Epithelial cell of prostate (primary cell): Measurements from ENCODE around the gene SRD5A2.
A peak's percentile ranks its signal among the peaks of the same experiment; 100 is the strongest.

Experiments
- DNase-seq: peaks from one replicate; pipeline ENCODE4 v3.0.0-alpha.2; 2011; ENCODE audit warnings: low read depth, low spot score
- H3K27ac ChIP-seq: fragments of 450-650 bp; 2 replicates; pipeline ENCODE4 v1.5.1; 2017; ENCODE audit warnings: mild to moderate bottlenecking

The SRD5A2 gene, protein sequence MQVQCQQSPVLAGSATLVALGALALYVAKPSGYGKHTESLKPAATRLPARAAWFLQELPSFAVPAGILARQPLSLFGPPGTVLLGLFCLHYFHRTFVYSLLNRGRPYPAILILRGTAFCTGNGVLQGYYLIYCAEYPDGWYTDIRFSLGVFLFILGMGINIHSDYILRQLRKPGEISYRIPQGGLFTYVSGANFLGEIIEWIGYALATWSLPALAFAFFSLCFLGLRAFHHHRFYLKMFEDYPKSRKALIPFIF

DNA sequence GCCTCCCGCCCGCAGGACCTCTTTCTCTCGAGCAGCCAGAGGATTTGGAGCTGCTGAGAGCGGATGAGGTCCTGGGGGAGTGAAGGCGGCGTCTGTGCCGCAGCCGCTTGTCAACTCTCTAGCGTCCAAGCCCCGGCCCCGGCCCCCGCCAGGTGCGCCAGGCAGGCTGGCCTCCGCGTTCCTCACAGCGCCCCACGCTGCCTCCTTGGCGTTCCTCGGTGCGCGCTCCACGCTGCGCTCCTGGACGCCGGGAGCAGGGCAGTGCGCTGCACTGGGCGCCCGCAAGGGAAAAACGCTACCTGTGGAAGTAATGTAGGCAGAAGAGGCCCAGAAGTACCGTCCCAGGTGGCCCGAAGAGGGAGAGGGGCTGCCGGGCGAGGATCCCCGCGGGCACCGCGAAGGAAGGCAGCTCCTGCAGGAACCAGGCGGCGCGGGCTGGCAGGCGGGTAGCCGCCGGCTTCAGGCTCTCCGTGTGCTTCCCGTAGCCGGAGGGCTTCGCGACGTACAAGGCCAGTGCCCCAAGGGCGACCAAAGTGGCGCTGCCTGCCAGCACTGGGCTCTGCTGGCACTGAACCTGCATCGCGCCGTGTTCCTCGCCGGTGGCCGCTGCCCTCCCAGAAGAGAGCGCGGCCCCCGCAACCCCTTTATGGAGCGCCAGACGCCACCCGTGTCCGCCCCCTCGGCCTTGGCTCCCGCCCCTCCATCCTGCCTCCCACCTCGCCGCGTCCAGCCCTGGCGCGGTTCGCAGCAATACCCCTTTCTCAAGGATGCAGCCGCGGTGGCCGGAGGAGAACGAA lies at the start of gene SRD5A2:
TSS of gene SRD5A2 (minus strand) at position 618 of the 797 bp plus-strand sequence. CDS start at position 580, 38 bp downstream.
- DNase-seq: no peak

DNA sequence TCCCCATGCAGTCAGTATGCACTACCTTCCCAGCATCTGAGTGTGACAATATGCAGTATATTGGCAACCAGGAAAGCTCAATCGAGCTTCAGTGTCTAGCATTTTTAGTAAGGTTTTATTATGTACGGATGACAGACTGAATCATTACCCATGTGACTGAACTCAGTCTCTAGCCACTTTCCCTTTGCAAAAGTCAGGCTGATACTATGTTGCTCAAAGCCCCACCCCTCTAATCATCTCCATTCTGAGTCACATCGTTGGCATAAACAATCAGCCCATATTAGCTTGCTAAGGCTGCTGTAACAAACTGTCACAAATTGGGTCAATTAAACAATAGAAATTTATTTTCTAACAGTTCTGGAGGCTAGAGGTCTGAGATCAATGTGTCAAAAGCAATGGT lies 25.8 kb upstream of the SRD5A2 start:
- H3K27ac ChIP-seq: no peak overlapping the region
- no peak for DNase-seq

More for the DNA sequence above, at the start of gene SRD5A2:
- H3K27ac ChIP-seq: no peak within 1 kb of the TSS

DNA sequence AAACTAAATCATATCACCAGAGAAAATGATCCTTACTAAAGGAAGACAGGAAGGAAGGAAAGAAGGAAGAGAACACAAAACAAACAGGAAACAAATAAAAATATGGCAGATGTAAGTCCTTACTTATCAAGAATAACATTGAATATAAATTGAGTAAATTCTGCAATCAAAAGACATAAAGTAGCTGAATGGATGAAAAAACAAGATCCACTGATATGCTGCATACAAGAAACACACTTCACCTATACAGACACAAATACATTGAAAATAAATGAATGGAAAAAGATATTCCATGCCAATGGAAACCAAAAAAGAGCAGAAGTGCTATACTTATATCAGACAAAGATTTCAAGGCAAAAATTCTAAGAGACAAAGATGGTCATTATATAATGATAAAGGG lies 18.0 kb upstream of the SRD5A2 start:
- no peak overlapping the region for H3K27ac ChIP-seq
- no peak for DNase-seq

DNA sequence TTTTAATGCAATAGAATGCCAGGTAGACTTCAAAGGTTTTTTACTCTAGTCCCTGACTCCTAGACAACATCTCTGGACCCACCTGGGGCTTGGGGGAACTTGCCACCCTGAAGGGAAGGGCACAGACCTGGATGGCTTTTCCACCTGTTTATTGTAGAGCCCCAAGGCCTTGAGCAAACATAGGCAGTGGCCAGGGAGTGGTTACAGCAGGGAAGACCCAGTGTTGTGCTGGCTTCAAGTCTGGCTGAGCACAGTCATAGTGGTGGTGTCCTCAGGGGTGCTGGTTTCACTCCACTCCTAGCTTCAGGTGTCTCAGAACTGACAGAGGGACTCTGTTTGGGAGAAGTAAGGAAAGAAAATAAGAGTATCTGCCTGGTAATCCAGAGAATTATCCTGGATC lies 5.5 kb upstream of the SRD5A2 start:
- no peak for DNase-seq
- H3K27ac ChIP-seq: no peak overlapping the region

DNA sequence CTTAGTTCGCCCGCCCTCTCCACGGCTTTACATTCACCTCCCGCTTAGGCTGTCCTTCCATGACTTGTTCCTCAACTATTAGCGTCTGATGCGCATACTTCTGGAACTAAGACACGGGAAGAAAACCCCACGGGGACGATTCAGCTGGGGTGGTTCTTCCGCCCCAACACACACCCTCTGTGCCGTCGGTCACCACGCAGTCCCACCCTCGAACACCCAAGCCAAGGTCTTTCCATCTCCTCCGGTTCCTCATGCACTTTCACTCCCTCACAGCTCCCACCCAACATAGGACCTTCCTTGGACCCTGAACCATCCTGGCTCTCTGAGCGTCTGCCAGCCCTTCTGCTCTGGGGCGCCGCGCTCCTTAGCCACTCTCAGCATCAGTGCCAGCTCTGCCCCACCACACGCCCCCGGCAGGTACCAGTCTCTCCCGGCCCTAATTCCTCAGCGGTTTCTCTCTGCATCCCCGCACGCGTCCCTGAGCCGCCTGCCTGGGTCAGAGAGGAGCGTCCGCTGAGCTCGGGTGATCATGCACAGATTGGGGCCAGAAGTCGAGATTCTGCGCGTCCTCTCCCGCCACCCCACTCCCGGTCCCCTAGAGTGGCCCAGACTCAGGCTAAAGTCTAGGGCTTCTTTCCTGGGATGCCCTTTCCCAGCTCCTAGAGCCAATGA lies 522 bp upstream of the SRD5A2 start:
- no peak overlapping the region for H3K27ac ChIP-seq
- DNase-seq: no peak

DNA sequence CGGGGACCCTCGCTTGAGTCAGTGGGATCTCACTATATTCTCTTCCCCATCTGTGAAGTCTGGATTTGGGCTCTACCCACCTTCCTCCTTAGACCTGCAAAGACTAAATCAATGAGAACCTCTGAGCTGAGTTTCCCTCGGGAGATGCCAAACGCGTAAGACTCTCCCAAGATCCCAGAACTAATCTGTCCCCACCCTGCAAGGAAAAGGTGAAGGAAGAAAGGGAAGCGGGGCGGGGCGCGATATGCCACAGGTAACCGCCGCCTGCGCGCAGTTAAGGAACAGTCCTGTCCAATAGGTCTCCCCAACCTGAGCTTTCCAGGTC lies 780 bp downstream of the SRD5A2 start:
- no peak for DNase-seq

DNA sequence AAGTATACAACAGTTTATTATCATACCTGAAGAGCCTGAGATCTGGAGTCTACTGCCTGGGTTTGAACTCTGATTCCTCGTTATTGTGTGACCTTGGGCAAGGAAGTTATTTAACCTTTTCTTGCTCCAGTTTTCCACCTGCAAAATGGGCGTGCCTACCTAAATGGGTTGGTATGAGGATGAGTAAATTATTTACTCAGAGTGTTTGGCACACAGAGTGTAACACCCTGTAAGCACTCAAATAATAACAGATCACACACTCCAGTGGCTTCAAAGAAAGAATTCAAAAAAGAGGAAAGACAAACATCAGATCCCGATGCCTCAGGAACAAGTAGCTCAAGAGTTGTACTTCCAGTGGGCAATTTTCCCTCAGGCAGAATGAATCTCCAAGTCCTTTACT lies 2.4 kb downstream of the SRD5A2 start:
- no peak for DNase-seq
- H3K27ac ChIP-seq: no peak overlapping the region

More for the DNA sequence above, 780 bp downstream of the SRD5A2 start:
- no peak overlapping the region for H3K27ac ChIP-seq

DNA sequence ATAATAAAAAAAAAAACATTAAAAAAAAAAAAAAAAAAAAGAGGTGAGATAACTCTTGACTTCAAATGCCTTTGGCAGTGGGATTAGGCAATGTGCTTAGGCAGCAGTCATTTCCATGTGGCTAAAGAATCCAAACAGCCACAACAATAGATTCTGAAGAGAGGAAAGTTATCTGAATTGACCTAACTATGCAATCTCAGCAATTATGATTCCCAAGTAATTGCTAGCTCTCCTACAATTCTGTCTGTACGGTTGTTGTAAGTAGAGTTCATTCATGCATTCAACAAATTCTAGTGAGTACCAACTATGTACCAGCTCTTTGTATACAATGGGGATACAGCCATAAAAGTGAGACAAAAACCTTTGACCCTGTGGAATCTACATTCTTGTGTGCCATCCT lies 3.6 kb downstream of the SRD5A2 start:
- no peak for DNase-seq
- no peak overlapping the region for H3K27ac ChIP-seq

DNA sequence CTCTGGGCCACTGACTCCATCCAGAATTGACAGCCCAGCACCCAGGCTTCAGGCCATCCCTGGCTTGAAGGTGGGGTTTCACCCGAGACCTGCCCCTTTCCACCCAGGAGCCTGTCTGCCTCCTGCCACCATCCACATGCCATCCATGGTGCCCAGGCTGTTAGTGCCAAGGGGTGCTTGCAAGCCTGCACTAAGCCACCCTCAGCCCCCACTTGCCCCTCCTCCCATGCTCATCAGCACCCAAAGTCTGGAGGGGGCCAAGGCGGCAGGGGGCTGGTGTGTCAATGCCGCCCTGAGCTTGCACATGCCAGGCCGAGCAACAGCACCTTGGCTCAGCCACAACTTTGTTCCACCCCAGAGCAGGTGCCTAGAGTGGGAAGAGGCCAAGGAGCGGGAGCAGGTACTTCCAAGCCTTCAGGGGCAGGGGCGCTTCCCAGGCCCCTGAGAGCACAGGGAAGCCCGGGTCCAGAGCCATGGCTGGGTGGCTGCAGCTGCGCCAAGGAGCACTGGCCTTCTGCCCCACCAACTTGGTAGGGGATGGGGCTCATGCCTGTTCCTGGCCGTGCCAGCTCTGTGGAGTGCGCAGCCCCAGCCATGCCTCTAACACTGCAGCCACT lies 12.0 kb downstream of the SRD5A2 start:
- H3K27ac ChIP-seq: no peak overlapping the region
- DNase-seq: no peak

DNA sequence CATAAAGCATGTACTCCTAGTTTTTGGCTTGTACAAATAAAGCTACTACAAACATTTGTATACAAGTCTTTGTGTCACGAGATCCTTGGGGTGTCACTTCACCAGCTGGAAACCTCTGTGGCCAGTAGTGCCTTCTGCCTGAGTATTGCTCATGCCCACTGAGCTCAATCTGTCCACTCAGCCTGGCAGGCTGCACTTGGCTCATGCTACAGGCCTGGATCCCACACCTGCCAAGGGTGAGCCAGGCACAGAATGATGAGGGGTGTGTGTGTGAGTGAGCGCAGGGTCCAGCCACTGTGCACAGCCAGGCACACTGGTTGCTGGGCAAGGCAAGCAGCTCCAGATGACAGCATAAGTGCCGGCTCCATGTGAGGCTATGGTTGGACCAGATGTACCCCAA lies 13.1 kb downstream of the SRD5A2 start:
- DNase-seq: no peak
- H3K27ac ChIP-seq: no peak overlapping the region

DNA sequence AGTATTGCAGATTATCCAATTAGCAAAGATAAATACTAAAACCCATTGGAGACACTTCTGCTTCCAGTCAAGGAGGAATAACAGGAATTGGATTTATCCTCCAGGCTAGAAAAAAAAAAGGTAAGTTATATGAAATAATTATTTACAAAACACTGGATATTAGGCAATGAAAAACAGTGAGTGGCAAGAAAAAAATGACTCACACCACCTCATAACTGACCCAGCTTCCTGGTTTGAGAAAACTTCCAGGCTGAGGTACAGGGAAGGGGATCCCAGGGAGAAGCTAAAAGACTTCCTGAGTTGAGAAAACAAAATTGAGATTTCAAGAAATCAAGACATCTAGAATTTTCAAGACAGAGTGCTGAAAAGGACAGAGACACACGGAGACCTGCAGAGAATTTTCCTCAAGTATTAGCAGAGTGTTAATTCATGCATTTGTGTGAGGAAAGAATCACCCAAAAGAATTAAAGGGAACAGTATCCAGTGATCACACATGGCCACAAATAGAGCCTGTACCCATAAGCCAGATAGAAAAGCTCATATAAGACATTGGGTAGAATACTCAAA lies 17.4 kb downstream of the SRD5A2 start:
- no peak for DNase-seq
- H3K27ac ChIP-seq: no peak overlapping the region

DNA sequence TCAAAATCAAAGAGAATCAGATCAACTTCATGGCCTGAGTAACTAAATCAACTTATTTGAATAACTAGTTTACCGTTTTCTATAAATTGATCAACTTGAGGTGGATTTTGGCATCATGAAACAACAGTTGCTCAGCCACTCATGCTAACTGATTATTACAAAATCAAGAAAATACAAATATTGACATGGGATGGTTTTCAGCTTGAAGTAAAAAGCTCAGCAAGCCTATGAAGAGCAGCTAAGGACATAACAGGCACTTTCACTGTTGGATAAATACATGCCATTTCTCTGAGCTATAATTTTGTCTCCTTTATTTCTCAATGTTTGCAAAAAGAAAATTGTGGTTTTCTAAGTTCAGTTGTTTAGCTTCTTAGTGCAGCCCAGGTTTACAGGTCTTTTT lies 18.9 kb downstream of the SRD5A2 start:
- no peak overlapping the region for H3K27ac ChIP-seq
- no peak for DNase-seq

DNA sequence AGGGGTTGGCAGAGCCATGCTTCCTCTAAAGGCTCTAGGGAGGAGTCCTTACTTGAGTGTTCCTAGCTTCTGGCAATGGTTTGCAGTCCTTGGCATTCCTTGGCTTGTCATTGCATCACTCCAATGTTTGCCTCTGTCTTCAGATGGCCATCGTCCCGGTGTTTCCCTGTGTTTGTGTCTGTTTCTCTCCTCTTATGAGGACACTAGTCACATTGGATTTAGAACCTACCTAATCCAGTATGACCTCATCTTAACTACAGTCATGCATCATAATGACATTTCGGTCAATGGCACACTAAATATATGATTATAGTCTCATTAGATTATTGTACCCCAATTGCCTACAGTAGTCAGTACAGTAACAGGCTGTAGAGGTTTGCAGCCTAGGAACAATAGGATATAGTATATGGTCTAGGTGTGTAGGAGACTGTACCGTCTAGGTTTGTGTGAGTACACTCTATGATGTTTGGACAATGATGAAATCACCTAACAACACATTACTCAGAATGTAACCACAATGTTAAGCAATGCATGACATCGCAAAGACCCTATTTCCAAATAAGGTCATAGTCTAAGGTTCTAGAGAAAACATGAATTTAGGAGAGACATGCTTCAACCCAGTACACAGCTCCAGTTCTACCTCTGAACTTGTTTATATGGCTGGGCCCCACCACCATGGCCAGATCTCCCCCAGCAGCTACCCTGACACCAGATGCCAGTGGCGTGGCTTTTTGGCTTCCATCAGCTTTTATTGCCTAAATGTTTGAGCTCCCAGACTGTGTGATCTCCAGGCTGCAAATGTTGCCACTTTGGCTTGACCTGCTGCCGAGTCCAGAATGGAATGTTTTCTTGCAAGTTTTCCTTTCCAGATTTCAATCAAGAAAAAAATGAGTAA lies 22.1 kb downstream of the SRD5A2 start:
- peak overlapping the region; percentile 88 for H3K27ac ChIP-seq
- DNase-seq: peak; percentile 57

DNA sequence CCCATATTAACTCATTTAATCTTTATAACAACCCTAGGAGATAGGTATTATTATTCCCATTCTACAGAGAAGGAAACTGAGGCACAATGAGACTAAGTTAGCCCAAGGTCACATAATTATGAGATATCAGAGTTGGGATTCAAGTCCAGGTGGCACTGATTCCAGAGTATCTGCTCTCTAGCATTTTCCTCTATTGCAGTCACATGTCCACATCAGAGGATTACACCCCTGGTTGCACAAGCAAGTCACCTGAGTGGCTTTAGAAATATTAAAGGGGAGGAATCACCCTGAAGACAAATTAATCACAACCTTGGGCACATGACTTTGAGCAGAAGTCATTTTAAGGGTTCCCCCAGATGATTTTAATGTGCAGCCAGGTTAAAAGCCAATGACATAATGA lies 23.8 kb downstream of the SRD5A2 start:
- no peak for DNase-seq
- no peak overlapping the region for H3K27ac ChIP-seq

DNA sequence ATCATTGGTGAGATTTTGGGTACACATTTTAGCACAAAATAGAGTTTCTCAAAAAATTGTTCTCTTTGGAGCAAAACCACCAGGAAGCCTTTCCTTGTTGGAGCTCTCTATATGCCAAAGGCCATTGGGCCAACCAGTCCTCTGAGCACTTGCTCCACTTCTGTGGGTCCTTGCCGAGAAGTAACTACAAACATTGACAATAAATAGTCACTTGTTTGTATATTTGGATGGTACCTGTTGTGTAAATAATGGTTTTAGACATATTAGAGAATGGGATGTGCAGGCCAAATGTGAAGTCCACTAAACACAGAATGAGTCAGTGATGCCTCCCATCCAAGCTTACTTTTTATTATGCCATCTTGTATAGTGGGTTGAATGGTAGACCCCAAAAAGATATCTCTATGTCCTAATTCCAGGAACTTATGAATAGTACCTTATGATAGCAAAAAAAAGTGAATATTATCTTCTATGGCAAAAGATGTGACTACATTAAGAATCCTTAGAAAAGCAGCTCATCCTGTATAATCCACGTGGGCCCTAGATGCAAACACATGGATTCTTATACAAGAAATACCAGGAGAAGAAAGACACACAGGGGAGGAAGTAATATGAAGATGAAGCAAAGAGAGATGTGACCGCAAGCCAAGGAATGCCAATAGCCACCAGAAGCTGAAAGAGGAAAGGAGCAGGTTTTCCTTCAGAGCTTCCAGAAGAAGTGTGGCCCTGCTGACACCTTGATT lies 24.6 kb downstream of the SRD5A2 start:
- H3K27ac ChIP-seq: no peak overlapping the region
- DNase-seq: no peak

DNA sequence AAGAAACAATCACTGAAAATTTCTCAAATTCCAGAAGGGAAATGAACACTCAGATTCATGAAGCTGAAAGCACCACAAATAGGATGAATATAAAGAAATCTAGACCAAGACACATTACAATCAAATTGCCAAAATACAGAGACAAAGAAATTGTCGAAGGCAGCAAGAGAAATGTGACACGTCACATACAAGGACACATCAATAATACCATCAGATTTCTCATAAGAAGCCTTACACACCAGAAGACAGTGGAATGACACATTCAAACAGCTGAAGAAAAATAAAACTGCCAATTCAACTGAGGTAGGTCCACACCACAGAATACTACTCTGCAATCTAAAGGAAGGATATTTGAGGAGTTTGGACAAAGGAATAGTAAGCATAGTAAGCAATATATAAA lies 27.4 kb downstream of the SRD5A2 start:
- DNase-seq: no peak
- H3K27ac ChIP-seq: no peak overlapping the region

DNA sequence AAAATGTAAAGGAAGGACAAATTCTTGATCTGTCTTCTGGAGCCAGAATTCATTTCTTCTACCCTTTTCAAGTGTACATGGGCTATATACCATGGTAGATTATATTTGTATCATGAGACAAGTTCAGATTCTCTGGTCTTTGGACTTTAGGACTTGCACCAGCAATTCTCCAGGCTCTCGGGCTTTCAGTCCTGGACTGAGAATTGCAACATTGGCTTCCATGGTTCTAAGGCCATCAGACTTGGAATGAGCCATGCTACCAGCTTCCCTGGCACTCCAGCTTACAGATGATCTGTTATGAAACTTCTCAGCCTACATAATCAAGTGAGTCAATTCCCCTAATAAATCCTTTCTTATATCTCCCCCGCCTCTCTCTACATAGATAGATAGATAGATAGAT lies 33.3 kb downstream of the SRD5A2 start:
- H3K27ac ChIP-seq: no peak overlapping the region
- no peak for DNase-seq

DNA sequence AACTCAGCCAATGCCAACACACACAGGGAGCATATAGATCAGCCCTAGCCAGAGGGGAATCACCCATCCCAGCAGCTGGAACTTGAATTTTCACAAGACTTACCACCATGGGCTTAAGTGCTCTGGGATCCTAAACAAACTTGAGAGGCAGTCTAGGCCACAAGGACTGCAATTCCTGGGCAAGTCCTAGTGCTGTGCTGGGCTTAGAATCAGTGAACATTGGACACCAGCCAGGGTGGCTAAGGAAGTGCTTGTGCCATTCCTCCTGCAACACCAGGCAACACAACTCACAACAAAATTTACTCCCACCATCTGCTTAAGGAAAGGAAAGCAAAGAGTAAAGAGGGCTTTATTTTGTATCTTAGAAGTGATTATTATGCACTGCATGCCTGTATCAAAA lies 38.9 kb downstream of the SRD5A2 start:
- H3K27ac ChIP-seq: no peak overlapping the region
- no peak for DNase-seq

DNA sequence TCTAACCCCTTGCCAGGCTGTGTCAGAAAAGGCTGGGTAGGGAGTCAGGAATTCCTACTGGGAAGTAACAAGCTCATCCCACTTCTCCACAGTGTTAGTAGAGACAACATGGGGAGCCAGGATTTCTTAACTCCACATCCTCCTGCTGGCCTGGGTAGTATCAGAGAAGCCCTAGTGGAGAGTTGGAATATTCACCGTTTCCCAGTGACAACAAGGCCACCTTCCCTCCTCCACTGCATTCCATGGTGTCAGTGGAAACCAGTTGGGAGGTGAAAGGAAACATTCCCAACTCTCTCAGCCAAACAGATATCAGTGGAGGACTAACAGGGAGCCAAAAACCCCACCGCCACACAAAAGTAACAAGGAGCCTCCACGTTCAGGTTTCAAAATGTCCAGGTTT lies 41.2 kb downstream of the SRD5A2 start:
- H3K27ac ChIP-seq: no peak overlapping the region
- DNase-seq: no peak
